HepG2 (cell line): ENCODE results near the gene NUDT9. TPM values are rescaled to one million over a fixed set of nuclear protein-coding genes. Genes with fewer than 3 reads are reported as not detected.

ENCODE experiments used
- ATAC-seq: fragments of 200-7000 bp; cut with Tn5 transposase; 3 replicates; pipeline ENCODE4 v1.9.1; 2020; ENCODE audit warnings: mild to moderate bottlenecking, moderate library complexity
- BruUV-seq: library from RNA; stranded (reverse); fragments of 400-500 nt; replicated peaks from 2 replicates; lab custom pipeline; 2021; lab: Mats Ljungman, UMichigan
- CTCF ChIA-PET: fragments of 300-600 bp; formaldehyde crosslinking; extraction: SDS; loops from one replicate; lab custom pipeline; 2021; ENCODE audit warnings: low total read pairs, inconsistent platforms, low intra/inter-chr PET ratio; lab: Yijun Ruan, JAX
- POLR2A ChIA-PET: fragments of 350-600 bp; sonication (Branson Sonifier 250); formaldehyde crosslinking; loops from one replicate; lab custom pipeline; 2020; ENCODE audit warnings: antibody characterized with exemption, inconsistent platforms; lab: Yijun Ruan, JAX
- DNase-seq: peaks from one replicate; pipeline ENCODE4 v3.0.0-alpha.2; 2015; ENCODE audit warnings: low spot score
- FAIRE-seq: peaks from 3 replicates; lab custom pipeline; 2011; peaks lifted over from hg19 to GRCh38; lab: Jason Lieb, UNC
- H2AFZ ChIP-seq: one replicate; pipeline ENCODE4 v1.6.1; 2011; ENCODE audit warnings: low read length, inconsistent platforms
- H3K27ac ChIP-seq: fragments of 300-600 bp; 3 replicates; pipeline ENCODE4 v1.8.0; 2011; ENCODE audit warnings: mixed run types, mild to moderate bottlenecking, mixed read lengths, low read length, inconsistent platforms; ENCODE audit not compliant: insufficient read depth; ENCODE audit errors: extremely low read length
- H3K27me3 ChIP-seq, 2 experiments: fragments of 200-600 bp in 1 of 2; 2 replicates in 1 of 2; 3 replicates in 1 of 2; pipeline versions ENCODE4 v1.6.0 to v1.8.0; 2011; ENCODE audit warnings: low read length in 2 of 2, mild to moderate bottlenecking in 2 of 2, moderate library complexity in 2 of 2, inconsistent platforms in 1 of 2; ENCODE audit not compliant: insufficient read depth in 2 of 2, control insufficient read depth in 1 of 2
- H3K36me3 ChIP-seq, 2 experiments: fragments of 200-600 bp in 1 of 2; replicated peaks in 1 of 2; 2 replicates in 1 of 2; 3 replicates in 1 of 2; pipeline versions ENCODE4 v1.5.1 to v1.8.0; 2011; ENCODE audit warnings: low read length in 2 of 2, inconsistent platforms in 1 of 2; ENCODE audit not compliant: insufficient read depth in 2 of 2, control insufficient read depth in 1 of 2
- H3K4me1 ChIP-seq: 2 replicates; pipeline ENCODE4 v1.5.1; 2012; ENCODE audit warnings: low read length, inconsistent platforms; ENCODE audit not compliant: insufficient read depth
- H3K4me2 ChIP-seq: 2 replicates; pipeline ENCODE4 v1.6.0; 2011; ENCODE audit warnings: low read depth, low read length, inconsistent platforms
- H3K4me3 ChIP-seq, 3 experiments: fragments of 200-600 bp in 1 of 3; sonication (generic), shearing (Covaris generic) in 1 of 3; replicated peaks in 1 of 3; 2 replicates each; pipeline ENCODE4 v1.5.1; 2011 to 2016; ENCODE audit warnings: low read length in 3 of 3, inconsistent platforms in 2 of 3, low read depth in 2 of 3, mild to moderate bottlenecking in 2 of 3, control low read depth in 1 of 3, mixed read lengths in 1 of 3; ENCODE audit not compliant: insufficient read depth in 1 of 3
- H3K79me2 ChIP-seq: one replicate; pipeline ENCODE4 v1.6.1; 2011; ENCODE audit warnings: low read length, inconsistent platforms; ENCODE audit not compliant: insufficient read depth
- H3K9ac ChIP-seq: 2 replicates; pipeline ENCODE4 v1.6.0; 2011; ENCODE audit warnings: mild to moderate bottlenecking, low read depth, low read length, inconsistent platforms; ENCODE audit not compliant: insufficient read depth
- H3K9me3 ChIP-seq: 2 replicates; pipeline ENCODE4 v1.5.1; 2012; ENCODE audit warnings: mild to moderate bottlenecking, low read length
- H4K20me1 ChIP-seq: 2 replicates; pipeline ENCODE4 v1.6.0; 2011; ENCODE audit warnings: inconsistent platforms, mild to moderate bottlenecking, low read length, moderate library complexity; ENCODE audit not compliant: insufficient read depth
- SAFB2 ChIP-seq: sonication (generic); formaldehyde crosslinking; IDR thresholded peaks from 2 replicates; pipeline ENCODE4 v1.5.1; 2020; ENCODE audit warnings: missing genetic modification reagents, low read depth, mild to moderate bottlenecking, borderline replicate concordance
- ZNF570 ChIP-seq: sonication (generic); formaldehyde crosslinking; IDR thresholded peaks from 2 replicates; pipeline ENCODE4 v1.4.0; 2020; ENCODE audit warnings: mild to moderate bottlenecking, missing genetic modification reagents, borderline replicate concordance
- ZNF646 ChIP-seq: sonication (generic); formaldehyde crosslinking; IDR thresholded peaks from 2 replicates; pipeline ENCODE4 v1.9.0; 2021; ENCODE audit warnings: mild to moderate bottlenecking, missing genetic modification reagents
- ZSCAN31 ChIP-seq: sonication (generic); formaldehyde crosslinking; IDR thresholded peaks from 2 replicates; pipeline ENCODE4 v1.5.0; 2020; ENCODE audit warnings: low read depth, mild to moderate bottlenecking, missing genetic modification reagents
- WGBS: methylation state at CpG from one replicate; pipeline ENCODE4 v1.1.6; 2017; ENCODE audit warnings: low lambda C conversion rate; 5-methylcytosine and 5-hydroxymethylcytosine counted together
- in situ Hi-C: cut with HindIII; loops from 2 replicates; pipeline ENCODE4 v1.10.0; 2017; ENCODE audit warnings: low pct_unique_long_range_greater_than_20kb; ENCODE audit not compliant: extremely low pct_ligation_motif_present
- intact Hi-C: fragments of 100-400 bp; cut with micrococcal nuclease; formaldehyde crosslinking; loops from one replicate; pipeline ENCODE4 v1.10.0; 2022; ENCODE audit not compliant: unreplicated experiment
- polyA plus RNA-seq, 8 experiments: library from polyadenylated mRNA; depleted of rRNA in 3 of 8; stranded (reverse) in 7 of 8; unstranded in 1 of 8; fragments of >200 nt; fragmentation: Illumina TruSeq in 4 of 8; extraction: Trizol in 4 of 8; gene quantifications; 2 replicates each; pipeline versions ENCODE4 v1.2.1 to v1.2.3, GENCODE V29; 2011 to 2016; ENCODE audit warnings: low read depth in 4 of 8, missing spikeins in 1 of 8, mixed read lengths in 1 of 8; ENCODE audit not compliant: insufficient read depth in 1 of 8
- total RNA-seq, 5 experiments: library from RNA; depleted of rRNA; stranded (reverse); fragments of >200 nt; fragmentation: Illumina TruSeq; extraction: Trizol; gene quantifications; 2 replicates each; pipeline ENCODE4 v1.2.3, GENCODE V29; 2016; ENCODE audit warnings: low read depth in 1 of 5

Gene NUDT9
- total and polyA plus RNA-seq, 2 of the 13 experiments (the other 11 are each of a cell fraction or from before 2014, with no cell fraction given), result 10.4 to 12.3 TPM

- Histone ChIP-seq H3K4me3 (no peak overlapping the region), H3K9me3 (no peaks in the 10 kb centered on the region), H2AFZ (no peak overlapping the region), H3K27me3 (no peaks in the 10 kb centered on the region), H4K20me1 (no peaks in the 10 kb centered on the region), H3K4me2 (no peak overlapping the region), H3K79me2 (no peaks in the 10 kb centered on the region), H3K9ac (no peak overlapping the region), H3K4me1 (no peaks in the 10 kb centered on the region), H3K36me3 (peaks cover 3 to 29% of the 10 kb centered on the region in 2 experiments; a peak in 2 of 5 replicates), H3K27ac (no peak overlapping the region)
- in situ Hi-C loops, result no loop called here
- no peak for TF ChIP-seq ZSCAN31 (CRISPR knock-in tag)
- TF ChIP-seq ZNF570, result no peak
- no peak for TF ChIP-seq ZNF646 (CRISPR knock-in tag)
- no peak for TF ChIP-seq SAFB2 (CRISPR knock-in tag)
- intact Hi-C loops, result no loop called here
- ATAC-seq (no peak), FAIRE-seq (no peak), DNase-seq (no peak)
- POLR2A ChIA-PET, result no interaction called here
- BruUV-seq, result no TSS peak
- CTCF ChIA-PET, result no interaction called here
- WGBS, result 100% methylated on average over 1 of the region's 1 CpG
Observed at GRCh38 chr4:87444741-87445140, 22.4 kb downstream of the NUDT9 start.
